Vagina (tissue), 2 donors: ENCODE measurements around the gene MINDY1. TPM values are rescaled to one million over a fixed set of nuclear protein-coding genes. Genes with fewer than 3 reads are reported as not detected.

Source experiments
- DNase-seq, 2 donors: peaks; one replicate each; pipeline ENCODE4 v3.0.0-alpha.2; 2017; ENCODE audit errors: extremely low spot score in 2 of 2
- H3K27ac ChIP-seq: fragments of 200-600 bp; sonication (generic); one replicate; pipeline ENCODE4 v1.5.1; 2019
- H3K27me3 ChIP-seq: fragments of 200-600 bp; sonication (generic); one replicate; pipeline ENCODE4 v1.5.1; 2019
- H3K36me3 ChIP-seq, 2 donors: fragments of 200-600 bp; sonication (generic); one replicate each; pipeline ENCODE4 v1.5.1; 2017 to 2019
- H3K4me1 ChIP-seq: fragments of 200-600 bp; sonication (generic); one replicate; pipeline ENCODE4 v1.5.1; 2019
- H3K4me3 ChIP-seq, 2 donors: fragments of 200-600 bp; sonication (generic); 1 replicate in 1 of 2; 2 replicates in 1 of 2; pipeline ENCODE4 v1.5.1; 2016 to 2019
- H3K9me3 ChIP-seq: fragments of 200-600 bp; sonication (generic); one replicate; pipeline ENCODE4 v1.5.1; 2019
- POLR2A ChIP-seq, 2 donors: fragments of 450-650 bp; IDR thresholded peaks; one replicate each; pipeline ENCODE4 v1.6.1; 2017; ENCODE audit warnings: antibody characterized with exemption in 2 of 2, mild to moderate bottlenecking in 2 of 2, moderate library complexity in 2 of 2
- POLR2AphosphoS5 ChIP-seq, 2 donors: sonication (generic); formaldehyde crosslinking; IDR thresholded peaks; one replicate each; pipeline ENCODE4 v1.9.0; 2017; ENCODE audit warnings: antibody characterized with exemption in 2 of 2, mild to moderate bottlenecking in 2 of 2, low read depth in 1 of 2; ENCODE audit not compliant: insufficient read depth in 1 of 2
- intact Hi-C: fragments of 100-400 bp; cut with DNase I; formaldehyde crosslinking; loops from one replicate; pipeline ENCODE4 v1.15.1; 2023
- total RNA-seq: library from RNA; depleted of rRNA; stranded (reverse); fragments of >200 nt; gene quantifications from one replicate; pipeline ENCODE4 v1.2.3, GENCODE V29; 2016
- TF ChIP-seq, protein P1 (sequence below), 3 experiments: fragments of 450-650 bp in 2 of 3; fragments of 200-600 bp in 1 of 3; sonication (generic) in 1 of 3; IDR thresholded peaks; one replicate each; pipeline ENCODE4 v1.5.1; 2017 to 2019; ENCODE audit warnings: antibody characterized with exemption in 3 of 3, mild to moderate bottlenecking in 2 of 3, moderate library complexity in 2 of 3

Gene MINDY1
- total RNA-seq, 1 donor from 2014 or later = 27.0 TPM

DNA sequence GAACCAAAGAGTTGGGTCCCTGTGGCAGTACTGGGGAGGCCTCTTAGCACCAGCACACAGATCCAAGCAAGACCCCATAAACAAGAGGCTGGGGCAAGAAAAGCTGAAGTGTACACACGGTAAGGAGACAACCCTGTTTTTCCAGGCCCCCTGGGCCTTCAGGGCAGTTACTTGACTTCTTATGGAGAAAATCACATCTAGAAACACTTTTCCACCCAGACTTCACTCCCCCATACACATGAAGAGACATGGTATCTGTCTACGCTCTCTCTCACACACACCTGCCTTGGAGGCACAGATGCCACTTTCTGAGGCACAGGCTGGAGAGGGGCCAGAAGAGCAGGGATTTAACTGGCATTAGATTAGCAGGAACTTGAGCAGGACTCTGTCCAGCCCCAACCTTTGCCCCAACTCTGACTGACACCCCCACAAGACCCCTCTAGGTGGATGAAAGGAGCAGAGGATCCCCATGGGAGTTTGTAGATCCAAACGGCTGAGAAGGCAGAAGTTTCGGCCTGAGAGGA is 34.2 kb downstream of the MINDY1 start:
- intact Hi-C loops = no loop called here
- no peak for DNase-seq
- TF ChIP-seq, protein P1, sequence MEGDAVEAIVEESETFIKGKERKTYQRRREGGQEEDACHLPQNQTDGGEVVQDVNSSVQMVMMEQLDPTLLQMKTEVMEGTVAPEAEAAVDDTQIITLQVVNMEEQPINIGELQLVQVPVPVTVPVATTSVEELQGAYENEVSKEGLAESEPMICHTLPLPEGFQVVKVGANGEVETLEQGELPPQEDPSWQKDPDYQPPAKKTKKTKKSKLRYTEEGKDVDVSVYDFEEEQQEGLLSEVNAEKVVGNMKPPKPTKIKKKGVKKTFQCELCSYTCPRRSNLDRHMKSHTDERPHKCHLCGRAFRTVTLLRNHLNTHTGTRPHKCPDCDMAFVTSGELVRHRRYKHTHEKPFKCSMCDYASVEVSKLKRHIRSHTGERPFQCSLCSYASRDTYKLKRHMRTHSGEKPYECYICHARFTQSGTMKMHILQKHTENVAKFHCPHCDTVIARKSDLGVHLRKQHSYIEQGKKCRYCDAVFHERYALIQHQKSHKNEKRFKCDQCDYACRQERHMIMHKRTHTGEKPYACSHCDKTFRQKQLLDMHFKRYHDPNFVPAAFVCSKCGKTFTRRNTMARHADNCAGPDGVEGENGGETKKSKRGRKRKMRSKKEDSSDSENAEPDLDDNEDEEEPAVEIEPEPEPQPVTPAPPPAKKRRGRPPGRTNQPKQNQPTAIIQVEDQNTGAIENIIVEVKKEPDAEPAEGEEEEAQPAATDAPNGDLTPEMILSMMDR (IDR thresholded peaks at IDR 0.05) = no peak
- no peak for TF ChIP-seq POLR2AphosphoS5 (IDR thresholded peaks at IDR 0.05; ENCODE audit: insufficient read depth in 1 of 2, low read depth in 1 of 2)
- TF ChIP-seq POLR2A (IDR thresholded peaks at IDR 0.05) = no peak
- Histone ChIP-seq H3K4me1 (peaks cover 49% of the 10 kb centered on the region), H3K9me3 (no peaks in the 10 kb centered on the region), H3K4me3 (peak overlapping the region; percentile 67 to 97), H3K36me3 (peaks cover 0 to 14% of the 10 kb centered on the region in 2 donors), H3K27me3 (no peaks in the 10 kb centered on the region), H3K27ac (peak overlapping the region; percentile 96)

DNA sequence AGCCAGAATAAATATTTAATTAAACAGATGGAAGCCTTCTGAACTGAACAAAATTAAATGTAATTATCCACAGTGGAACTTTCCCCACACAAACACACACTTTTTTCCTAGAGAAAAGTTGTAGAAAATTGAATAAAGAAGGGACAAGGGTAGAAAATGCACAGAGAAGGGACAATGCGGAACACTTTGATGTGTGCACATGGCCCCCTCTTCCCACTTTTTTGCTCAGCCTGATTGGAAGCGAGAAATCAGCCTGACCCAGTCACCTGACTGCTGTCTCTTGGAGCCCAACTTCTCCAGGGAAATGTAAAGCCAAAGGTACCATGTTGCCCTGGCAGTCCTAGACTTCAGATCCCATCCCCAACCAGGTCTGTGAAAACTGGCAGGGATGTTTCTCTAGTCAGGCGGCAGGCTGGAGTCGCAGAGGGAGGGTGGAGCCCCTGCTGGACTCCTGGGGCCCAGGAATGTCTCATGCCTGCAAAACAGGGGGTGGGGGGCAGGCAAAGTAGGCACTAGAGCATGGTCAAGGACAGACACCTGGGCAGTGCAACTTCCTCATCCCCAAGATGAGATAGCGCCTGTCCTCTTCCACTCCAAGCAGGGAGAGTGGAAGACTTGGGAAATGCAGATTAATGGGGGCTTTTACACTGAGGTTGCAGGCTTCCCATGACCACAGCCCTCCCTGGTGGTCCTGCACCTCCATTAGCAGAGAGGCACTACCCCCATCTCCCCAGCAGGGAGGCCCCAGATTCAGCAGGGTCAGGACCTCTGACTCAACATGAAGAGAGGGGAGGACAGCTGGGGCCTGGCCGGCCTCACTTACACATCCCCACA is 34.9 kb downstream of the MINDY1 start:
- Histone ChIP-seq H3K27me3 (no peaks in the 10 kb centered on the region), H3K4me3 (peak overlapping the region; percentile 67 to 97), H3K4me1 (peaks cover 47% of the 10 kb centered on the region), H3K27ac (peak overlapping the region; percentile 96), H3K9me3 (no peaks in the 10 kb centered on the region), H3K36me3 (peaks cover 0 to 21% of the 10 kb centered on the region in 2 donors)
- intact Hi-C loops = no loop called here
- DNase-seq = no peak
- TF ChIP-seq, protein P1 (IDR thresholded peaks at IDR 0.05) = no peak
- TF ChIP-seq POLR2A (IDR thresholded peaks at IDR 0.05) (no peak), POLR2AphosphoS5 (IDR thresholded peaks at IDR 0.05; ENCODE audit: insufficient read depth in 1 of 2, low read depth in 1 of 2) (no peak)

GRCh38 chr1:150970808-150971582 is 35.7 kb downstream of the MINDY1 start:
- H3K27me3 ChIP-seq = no peaks in the 10 kb centered on the region
- peak; percentile 18 to 74 for TF ChIP-seq POLR2AphosphoS5 (IDR thresholded peaks at IDR 0.05; ENCODE audit: insufficient read depth in 1 of 2, low read depth in 1 of 2)
- TF ChIP-seq, protein P1 (IDR thresholded peaks at IDR 0.05) = no peak
- TF ChIP-seq POLR2A (IDR thresholded peaks at IDR 0.05) = peak in 1 of 2 donors; percentile 15
- peaks cover 47% of the 10 kb centered on the region for H3K4me1 ChIP-seq
- H3K36me3 ChIP-seq = peaks cover 0 to 27% of the 10 kb centered on the region in 2 donors
- DNase-seq = no peak
- H3K4me3 ChIP-seq = peak overlapping the region; percentile 11 to 67
- intact Hi-C loops = no loop called here
- H3K27ac ChIP-seq = peak overlapping the region; percentile 96
- no peaks in the 10 kb centered on the region for H3K9me3 ChIP-seq

- peak overlapping the region; percentile 22 for H3K27ac ChIP-seq
- H3K4me3 ChIP-seq = no peak overlapping the region
- H3K36me3 ChIP-seq = peaks cover 0 to 41% of the 10 kb centered on the region in 2 donors
- no peaks in the 10 kb centered on the region for H3K27me3 ChIP-seq
- TF ChIP-seq POLR2AphosphoS5 (IDR thresholded peaks at IDR 0.05; ENCODE audit: insufficient read depth in 1 of 2, low read depth in 1 of 2) (no peak), POLR2A (IDR thresholded peaks at IDR 0.05) (no peak)
- TF ChIP-seq, protein P1 (IDR thresholded peaks at IDR 0.05) = no peak
- intact Hi-C loops = no loop called here
- DNase-seq = no peak
- peaks cover 47% of the 10 kb centered on the region for H3K4me1 ChIP-seq
- H3K9me3 ChIP-seq = no peaks in the 10 kb centered on the region
These were observed 37.1 kb downstream of the MINDY1 start for GRCh38 chr1:150969626-150970025.
